Immature natural killer cell (primary cell): ENCODE measurements around the gene UBA7. TPM values are rescaled to one million over a fixed set of nuclear protein-coding genes. Genes with fewer than 3 reads are reported as not detected.
"Not testable (repeated sequence)": the region's sequence is repeated elsewhere in the genome, so short reads cannot be mapped to it uniquely, and the experiment has no call there.

Experiments used
- DNase-seq, 3 donors: peaks; one replicate each; pipeline ENCODE4 v3.0.0; 2022; ENCODE audit warnings: mixed read lengths in 1 of 3
- H3K27ac Mint-ChIP-seq, 6 donors: one replicate each; pipeline ENCODE4 v1.8.0; 2020; ENCODE audit warnings: mixed read lengths in 6 of 6, mild to moderate bottlenecking in 5 of 6, inconsistent platforms in 4 of 6, moderate library complexity in 3 of 6
- H3K27me3 Mint-ChIP-seq, 3 donors: one replicate each; pipeline ENCODE4 v1.8.0; 2020 to 2021; ENCODE audit warnings: low read depth in 3 of 3, mild to moderate bottlenecking in 3 of 3, mixed read lengths in 3 of 3, moderate library complexity in 3 of 3, inconsistent platforms in 1 of 3
- H3K36me3 Mint-ChIP-seq, 3 donors: one replicate each; pipeline ENCODE4 v1.8.0; 2020; ENCODE audit warnings: mixed read lengths in 3 of 3, inconsistent platforms in 2 of 3, mild to moderate bottlenecking in 2 of 3
- H3K4me1 Mint-ChIP-seq, 2 donors: one replicate each; pipeline ENCODE4 v1.8.0; 2020; ENCODE audit warnings: inconsistent platforms in 2 of 2, mild to moderate bottlenecking in 2 of 2, mixed read lengths in 2 of 2, moderate library complexity in 1 of 2
- H3K4me3 Mint-ChIP-seq, 5 donors: one replicate each; pipeline ENCODE4 v1.8.0; 2020; ENCODE audit warnings: mild to moderate bottlenecking in 5 of 5, mixed read lengths in 5 of 5, inconsistent platforms in 3 of 5, moderate library complexity in 3 of 5
- H3K9me3 Mint-ChIP-seq, 6 donors: one replicate each; pipeline ENCODE4 v1.8.0; 2020; ENCODE audit warnings: mild to moderate bottlenecking in 6 of 6, mixed read lengths in 6 of 6, inconsistent platforms in 4 of 6, moderate library complexity in 3 of 6
- polyA plus RNA-seq, 3 donors: library from polyadenylated mRNA; unstranded; fragments of 300-500 nt; fragmentation: Illumina TruSeq; gene quantifications; one replicate each; pipeline ENCODE4 v1.2.3, GENCODE V29; 2021

Gene UBA7
- polyA plus RNA-seq, 3 donors from 2014 or later: 28.5 to 72.6 (median 54.7) TPM

DNA sequence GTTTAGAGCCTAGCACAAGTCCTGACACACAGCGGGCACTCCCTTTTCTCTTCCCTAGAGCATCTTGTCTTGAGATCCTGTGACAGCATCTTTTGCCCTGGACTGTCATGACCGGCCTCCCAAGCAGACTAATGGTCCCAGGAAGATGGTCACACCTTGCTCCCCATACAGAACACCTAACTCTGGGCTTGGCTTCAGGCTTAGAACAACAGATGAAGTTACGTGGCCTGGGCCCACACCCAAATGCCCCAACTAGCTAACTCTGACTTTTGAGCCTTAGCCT is 26.6 kb downstream of the UBA7 start:
- H3K27ac Mint-ChIP-seq: peak overlapping the region; percentile 96 to 99 (median 98)
- H3K27me3 Mint-ChIP-seq: peaks cover 0 to 10% (median 10%) of the 10 kb centered on the region in 3 donors
- H3K36me3 Mint-ChIP-seq: peaks cover 0 to 6% (median 0%) of the 10 kb centered on the region in 3 donors
- H3K4me3 Mint-ChIP-seq: peak overlapping the region; percentile 91 to 94 (median 93)
- no peaks in the 10 kb centered on the region for H3K9me3 Mint-ChIP-seq
- no peak for DNase-seq
- peaks cover 26 to 33% of the 10 kb centered on the region in 2 donors for H3K4me1 Mint-ChIP-seq

DNA sequence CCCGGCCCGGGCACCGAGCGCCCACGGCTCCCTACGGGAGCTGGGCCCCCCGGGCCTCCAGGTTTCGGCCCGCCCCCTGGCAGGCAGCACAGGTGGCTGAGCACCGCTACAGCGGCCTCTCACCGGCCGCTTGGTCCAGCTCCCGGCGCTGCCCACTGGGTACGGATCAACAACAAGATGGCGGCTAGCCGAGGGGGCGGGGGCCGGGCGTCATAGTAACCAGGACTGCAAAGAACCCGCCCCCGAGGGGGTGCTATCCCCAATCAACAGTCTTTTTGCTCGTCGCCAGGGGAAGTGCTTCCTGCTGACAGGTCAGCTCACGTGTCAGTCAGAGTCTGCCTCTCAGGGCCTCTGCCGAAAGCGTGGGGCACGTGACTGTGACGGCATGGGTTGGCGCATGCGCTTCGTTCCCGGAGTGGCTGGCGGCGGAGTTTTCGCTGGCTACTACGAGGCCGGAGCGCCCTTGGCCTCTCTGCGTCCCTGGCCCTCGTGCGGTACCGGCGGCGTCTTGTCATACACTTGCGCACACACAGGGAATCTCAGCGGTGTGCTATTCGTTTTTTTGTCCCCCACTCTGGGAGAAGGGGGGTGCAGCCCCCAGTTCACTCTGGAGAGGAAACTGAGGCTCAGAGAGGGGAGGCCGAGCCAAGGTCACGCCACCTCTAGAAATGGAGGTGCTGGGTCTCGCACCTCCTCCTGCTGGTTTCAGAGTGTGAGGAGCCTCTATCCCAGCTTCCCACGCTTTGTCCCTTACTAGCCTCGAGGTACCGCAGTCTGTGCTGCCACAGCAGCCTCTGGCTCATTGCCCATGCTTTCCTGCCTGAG is 27.2 kb downstream of the UBA7 start, which contains the start of gene IP6K1:
TSS of gene IP6K1 (minus strand) at position 186 of the 825 bp plus-strand sequence. CDS start 38,502 bp downstream, outside the sequence.
- peaks cover 0 to 6% (median 0%) of the 10 kb centered on the region in 3 donors for H3K36me3 Mint-ChIP-seq
- H3K4me3 Mint-ChIP-seq: peak within 1 kb of the TSS; percentile 91 to 94 (median 93)
- peak within 1 kb of the TSS; percentile 96 to 99 (median 98) for H3K27ac Mint-ChIP-seq

GRCh38 chr3:49785565-49786356 is 28.0 kb downstream of the UBA7 start:
- DNase-seq: no peak
- H3K4me3 Mint-ChIP-seq: peak overlapping the region; percentile 91 to 94 (median 93)
- H3K4me1 Mint-ChIP-seq: peaks cover 31 to 43% of the 10 kb centered on the region in 2 donors
- H3K27me3 Mint-ChIP-seq: peaks cover 0 to 10% (median 10%) of the 10 kb centered on the region in 3 donors
- peak overlapping the region; percentile 89 to 99 (median 94) for H3K27ac Mint-ChIP-seq
- peaks cover 0 to 12% (median 0%) of the 10 kb centered on the region in 3 donors for H3K36me3 Mint-ChIP-seq
- H3K9me3 Mint-ChIP-seq: no peaks in the 10 kb centered on the region

More for the DNA sequence above, 27.2 kb downstream of the UBA7 start, which contains the start of gene IP6K1:
- DNase-seq: peak; percentile 99 to 100 (median 100)
- H3K27me3 Mint-ChIP-seq: peaks cover 0 to 10% (median 10%) of the 10 kb centered on the region in 3 donors
- H3K4me1 Mint-ChIP-seq: peaks cover 26 to 35% of the 10 kb centered on the region in 2 donors
- H3K9me3 Mint-ChIP-seq: no peaks in the 10 kb centered on the region

- Mint-ChIP-seq H3K27me3 (peaks cover 2 to 11% (median 4%) of the 10 kb centered on the region in 3 donors), H3K36me3 (peaks cover 0 to 12% (median 3%) of the 10 kb centered on the region in 3 donors), H3K4me1 (peaks cover 48 to 62% of the 10 kb centered on the region in 2 donors)
- not testable (repeated sequence) for H3K9me3 Mint-ChIP-seq, H3K27ac Mint-ChIP-seq, H3K4me3 Mint-ChIP-seq, DNase-seq
Measured at GRCh38 chr3:49782277-49782676, 31.5 kb downstream of the UBA7 start.

DNA sequence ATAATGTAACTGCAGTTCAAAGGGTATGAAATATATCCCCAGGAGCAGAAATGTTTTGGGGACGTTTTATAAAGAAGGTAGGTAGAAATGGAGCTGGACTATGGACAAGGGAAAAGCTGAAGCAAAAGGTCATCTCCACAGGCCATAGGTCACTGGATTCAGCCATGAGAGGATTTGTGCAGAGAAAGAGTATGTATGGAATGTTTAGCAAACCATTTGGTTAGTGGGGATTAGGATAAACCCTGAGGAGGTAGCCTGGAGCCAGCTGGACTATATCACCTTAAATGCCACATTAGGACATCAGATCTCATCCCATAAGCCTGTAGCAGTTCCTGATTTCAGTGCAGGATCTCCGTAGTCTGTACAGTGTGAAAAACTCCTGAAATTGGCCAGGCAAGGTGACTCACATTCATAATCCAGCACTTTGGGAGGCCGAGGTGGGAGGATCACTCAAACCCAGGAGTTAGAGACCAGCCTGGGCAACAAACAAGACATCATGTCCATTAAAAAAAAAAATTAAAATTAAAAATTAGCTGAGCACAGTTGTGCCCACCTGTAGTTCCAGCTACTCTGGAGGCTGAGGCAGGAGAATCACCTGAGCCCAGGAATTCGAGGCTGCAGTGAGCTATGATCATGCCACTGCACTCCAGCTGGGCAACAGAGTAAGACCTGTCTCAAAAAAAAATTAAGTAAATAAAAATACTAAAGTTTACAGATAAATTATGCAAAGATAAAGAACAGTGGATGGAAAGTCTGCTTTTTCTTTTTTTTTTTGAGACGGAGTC is 32.1 kb downstream of the UBA7 start:
- Mint-ChIP-seq H3K4me3 (no peak overlapping the region), H3K36me3 (peaks cover 0 to 12% (median 3%) of the 10 kb centered on the region in 3 donors), H3K9me3 (no peaks in the 10 kb centered on the region), H3K27ac (peak overlapping the region in 2 of 6 donors; percentile 4 to 24), H3K27me3 (peaks cover 2 to 6% (median 2%) of the 10 kb centered on the region in 3 donors), H3K4me1 (peaks cover 44 to 59% of the 10 kb centered on the region in 2 donors)
- DNase-seq: no peak

DNA sequence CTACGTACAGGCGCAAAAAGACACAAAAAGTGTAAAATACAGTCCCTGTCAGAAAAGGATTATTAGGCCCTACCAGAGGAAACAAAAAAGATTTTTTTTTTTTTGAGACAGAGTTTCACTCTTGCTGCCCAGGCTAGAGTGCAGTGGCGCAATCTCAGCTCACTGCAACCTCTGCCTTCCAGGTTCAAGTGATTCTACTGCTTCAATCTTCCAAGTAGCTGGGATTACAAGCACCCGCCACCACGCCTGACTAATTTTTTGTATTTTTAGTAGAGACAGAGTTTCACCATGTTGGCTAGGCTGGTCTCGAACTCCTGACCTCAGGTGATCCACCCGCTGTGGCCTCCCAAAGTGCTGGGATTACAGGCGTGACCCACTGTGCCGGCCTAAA is 32.8 kb downstream of the UBA7 start:
- H3K4me1 Mint-ChIP-seq: peaks cover 43 to 59% of the 10 kb centered on the region in 2 donors
- H3K4me3 Mint-ChIP-seq, H3K27me3 Mint-ChIP-seq, H3K9me3 Mint-ChIP-seq, DNase-seq: not testable (repeated sequence)
- peak overlapping the region in 1 of 6 donors; percentile 28 for H3K27ac Mint-ChIP-seq
- H3K36me3 Mint-ChIP-seq: peaks cover 0 to 12% (median 3%) of the 10 kb centered on the region in 3 donors

GRCh38 chr3:49780080-49780974 is 33.4 kb downstream of the UBA7 start:
- Mint-ChIP-seq H3K27ac (peak overlapping the region in 4 of 6 donors; percentile 6 to 57 (median 24)), H3K36me3 (peaks cover 0 to 9% (median 3%) of the 10 kb centered on the region in 3 donors), H3K4me3 (no peak overlapping the region), H3K4me1 (peaks cover 39 to 59% of the 10 kb centered on the region in 2 donors), H3K9me3 (no peaks in the 10 kb centered on the region), H3K27me3 (peaks cover 0 to 4% (median 2%) of the 10 kb centered on the region in 3 donors)
- no peak for DNase-seq

DNA sequence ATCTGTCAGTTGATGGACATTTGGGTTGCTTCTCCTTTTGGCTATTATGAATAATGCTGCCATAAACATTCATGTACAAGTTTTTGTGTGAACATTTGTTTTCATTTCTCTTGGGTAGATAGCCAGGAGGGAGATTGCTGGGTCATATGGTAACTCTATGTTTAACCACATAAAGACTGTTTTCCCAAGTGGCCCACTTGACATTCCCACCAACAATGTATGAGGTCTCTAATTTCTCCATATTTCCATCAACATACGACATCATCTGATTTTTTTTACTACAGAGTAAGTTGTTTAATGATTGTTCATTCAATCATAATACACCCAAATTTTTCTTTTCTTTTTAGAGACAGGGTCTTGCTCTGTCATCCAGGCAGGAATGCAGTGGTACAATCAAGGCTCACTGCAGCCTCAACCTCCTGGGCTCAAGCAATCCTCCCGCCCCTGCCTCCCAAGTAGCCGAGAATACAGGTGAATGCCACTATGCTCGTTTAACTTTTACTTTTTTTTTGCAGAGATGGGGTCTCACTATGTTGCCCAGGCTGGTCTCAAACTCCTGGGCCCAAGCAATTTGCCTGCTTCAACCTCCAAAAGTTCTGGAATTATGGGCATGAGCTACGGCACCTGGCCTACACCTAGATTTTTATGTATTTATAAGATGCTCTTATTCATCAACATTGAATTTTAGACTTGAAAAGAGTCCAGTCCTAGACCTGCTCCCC is 34.2 kb downstream of the UBA7 start:
- Mint-ChIP-seq H3K27ac (peak overlapping the region in 2 of 6 donors; percentile 21 to 57), H3K4me1 (peaks cover 39 to 60% of the 10 kb centered on the region in 2 donors), H3K9me3 (no peaks in the 10 kb centered on the region), H3K4me3 (no peak overlapping the region), H3K27me3 (peaks cover 0 to 4% (median 2%) of the 10 kb centered on the region in 3 donors), H3K36me3 (peaks cover 0 to 9% (median 3%) of the 10 kb centered on the region in 3 donors)
- DNase-seq: no peak

DNA sequence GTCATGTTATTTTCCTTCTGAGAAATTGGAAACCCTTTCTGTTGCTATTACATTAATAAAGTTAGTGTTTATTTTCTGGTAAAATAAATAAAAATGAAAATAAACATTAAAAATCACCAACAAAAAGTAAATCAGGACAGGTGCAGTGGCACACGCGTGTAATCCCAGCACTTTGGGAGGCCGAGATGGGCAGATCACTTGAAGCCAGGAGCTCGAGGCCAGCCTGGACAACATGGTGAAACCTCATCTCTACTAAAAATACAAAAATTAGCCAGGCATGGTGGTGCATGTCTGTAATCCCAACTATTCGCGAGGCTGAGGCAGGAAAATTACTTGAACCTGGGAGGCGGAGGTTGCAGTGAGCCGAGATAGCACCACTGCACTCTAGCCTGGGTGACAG is 37.7 kb downstream of the UBA7 start:
- DNase-seq, H3K27me3 Mint-ChIP-seq: not testable (repeated sequence)

DNA sequence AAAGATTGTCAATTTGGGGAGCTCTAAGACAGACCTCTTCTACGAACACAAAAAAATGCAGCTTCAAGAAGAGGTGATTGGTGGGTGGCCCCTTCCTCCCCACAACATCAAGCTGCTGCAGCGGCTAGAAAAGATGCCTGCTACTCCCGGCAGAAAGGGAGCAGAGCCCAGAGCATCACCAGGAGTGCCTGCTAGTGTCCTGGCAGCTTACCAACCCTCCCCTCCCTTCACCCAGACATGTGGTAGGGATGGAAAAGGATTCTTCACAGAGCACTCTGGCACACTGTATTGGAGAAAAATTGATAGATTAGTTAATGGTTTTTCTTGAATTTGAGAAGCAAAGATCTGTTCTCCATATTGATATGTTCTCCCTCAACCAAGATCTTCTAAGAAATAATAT is 38.2 kb downstream of the UBA7 start:
- Mint-ChIP-seq H3K36me3 (peaks cover 0 to 3% (median 0%) of the 10 kb centered on the region in 3 donors), H3K4me1 (peaks cover 34 to 67% of the 10 kb centered on the region in 2 donors), H3K27ac (no peak overlapping the region), H3K27me3 (peaks cover 0 to 4% (median 2%) of the 10 kb centered on the region in 3 donors), H3K4me3 (no peak overlapping the region), H3K9me3 (no peaks in the 10 kb centered on the region)
- DNase-seq: no peak

More for the DNA sequence above, 37.7 kb downstream of the UBA7 start:
- H3K9me3 Mint-ChIP-seq, H3K27ac Mint-ChIP-seq, H3K36me3 Mint-ChIP-seq, H3K4me3 Mint-ChIP-seq: not testable (repeated sequence)
- H3K4me1 Mint-ChIP-seq: peaks cover 39 to 67% of the 10 kb centered on the region in 2 donors

DNA sequence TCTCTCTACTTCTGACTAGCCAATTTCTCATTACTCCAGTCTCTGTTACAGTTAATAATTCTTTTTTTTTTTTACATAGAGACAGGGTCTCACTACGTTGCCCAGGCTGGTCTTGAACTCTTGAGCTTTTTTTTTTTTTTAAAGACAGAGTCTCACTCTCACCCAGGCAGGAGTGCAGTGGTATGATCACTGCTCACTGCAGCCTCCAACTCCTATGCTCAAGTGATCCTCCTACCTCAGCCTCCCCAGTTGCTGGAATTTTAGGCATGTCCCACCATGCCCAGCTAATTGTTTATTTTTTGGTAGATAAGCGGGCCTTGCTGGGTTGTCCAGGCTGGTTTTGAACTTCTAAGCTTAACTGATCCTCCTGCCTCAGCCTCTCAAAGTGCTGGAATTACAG is 41.0 kb downstream of the UBA7 start:
- no peak for DNase-seq
- no peaks in the 10 kb centered on the region for H3K27me3 Mint-ChIP-seq
- H3K4me3 Mint-ChIP-seq: no peak overlapping the region
- no peak overlapping the region for H3K27ac Mint-ChIP-seq
- no peaks in the 10 kb centered on the region for H3K9me3 Mint-ChIP-seq
- H3K4me1 Mint-ChIP-seq: peaks cover 28 to 73% of the 10 kb centered on the region in 2 donors
- H3K36me3 Mint-ChIP-seq: no peaks in the 10 kb centered on the region
